K562 treated with DMSO at 1 percent for 4 hours (cell line): ENCODE results near the gene CYCS. TPM values are rescaled to one million over a fixed set of nuclear protein-coding genes. Genes with fewer than 3 reads are reported as not detected.

ENCODE experiments used
- total RNA-seq: library from RNA; unstranded; fragments of 300-600 nt; gene quantifications from 2 replicates; pipeline ENCODE4 v1.2.3, GENCODE V29; 2022; ENCODE audit not compliant: insufficient read depth

Gene CYCS
- 80.6 and 83.9 TPM in 2 replicates for total RNA-seq

GRCh38 chr7:25125137-25125946 lies at the start of gene CYCS:
Gene CYCS, minus strand, starts transcription at chr7:25125260. Its CDS starts 1,141 bp downstream, at chr7:25124119.

Other genes with a start within 250 kb of the CYCS start
- gene OSBPL3, start 145.1 kb downstream of the CYCS start, total RNA-seq = 4.5 and 7.8 TPM in 2 replicates
- gene NPVF, start 103.2 kb upstream of the CYCS start, total RNA-seq = not detected in 2 replicates